Activated gamma-delta T cell treated with anti-CD3 and anti-CD28 coated beads, Interleukin-2, amount 50 U/mL, for 16 hours (primary cell): ENCODE data around the gene XAGE3.

Source experiments
- DNase-seq: peaks from one replicate; pipeline ENCODE4 v3.0.0-alpha.2; 2020; ENCODE audit warnings: low read depth

XAGE3 gene

DNA sequence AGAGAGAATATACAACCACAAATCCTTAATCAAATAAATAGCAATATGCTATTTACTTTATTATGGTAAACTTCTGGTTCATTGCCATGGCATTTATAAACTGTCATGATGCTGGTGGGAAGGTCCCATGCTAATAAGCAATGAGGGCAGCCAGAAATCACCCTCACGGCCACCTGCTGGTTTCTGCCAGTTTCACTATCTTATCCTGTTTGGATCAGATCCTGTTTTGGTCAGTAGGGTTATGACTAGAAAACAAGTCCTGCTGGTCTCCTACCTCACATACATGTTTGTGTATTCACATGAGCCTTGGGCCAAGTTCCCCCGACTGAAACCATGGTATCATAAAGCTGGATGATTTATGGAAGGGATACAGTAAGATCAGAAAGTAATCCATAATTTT is 28.7 kb downstream of the XAGE3 start:
- DNase-seq, result no peak

GRCh38 chrX:52830551-52830950 is 37.3 kb downstream of the XAGE3 start:
- DNase-seq, result no peak

GRCh38 chrX:52824608-52825007 is 43.3 kb downstream of the XAGE3 start:
- DNase-seq, result no peak

GRCh38 chrX:52821079-52821760 is 46.7 kb downstream of the XAGE3 start:
- DNase-seq, result no peak

GRCh38 chrX:52819788-52820187 is 48.1 kb downstream of the XAGE3 start:
- no peak for DNase-seq
